Measurements from ENCODE around the gene RWDD3. TPM values are rescaled to one million over a fixed set of nuclear protein-coding genes. Genes with fewer than 3 reads are reported as not detected.

RWDD3 gene
- total and polyA plus RNA-seq, 2 of the 13 experiments (the other 11 are each of a cell fraction or from before 2014, with no cell fraction given), result 18.3 to 21.2 TPM

GRCh38 chr1:95255826-95256225 is 21.8 kb downstream of the RWDD3 start (continued):
- TF ChIP-seq ZNF33B (CRISPR knock-in tag; IDR thresholded peaks at IDR 0.05) (no peak), MAFF (IDR thresholded peaks at IDR 0.05; ENCODE audit: low read depth, low read length) (peak; percentile 87), JUND (CRISPR knock-in tag; IDR thresholded peaks at IDR 0.05) (no peak), ZNF615 (CRISPR knock-in tag; IDR thresholded peaks at IDR 0.05; ENCODE audit: borderline replicate concordance) (no peak)

DNA sequence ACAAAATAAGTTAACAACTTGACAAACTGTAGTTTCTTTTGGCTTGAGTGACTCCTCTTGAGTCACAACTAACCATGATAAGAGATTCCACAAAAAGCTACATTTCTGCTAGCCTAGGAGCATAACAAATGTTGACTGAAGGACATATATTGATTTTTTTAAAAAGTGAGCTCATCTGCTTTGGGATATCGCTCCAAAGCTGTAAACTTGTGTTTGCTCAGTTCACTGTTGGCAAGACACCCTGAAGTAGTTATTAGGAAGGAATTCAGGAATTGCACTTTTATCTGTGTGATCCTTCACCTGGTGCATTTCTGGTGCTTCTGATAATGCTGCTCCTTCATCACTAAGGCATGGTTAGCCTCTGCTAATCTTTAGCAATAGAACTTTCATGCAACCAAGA is 23.7 kb downstream of the RWDD3 start:
- H3K9me3 ChIP-seq (ENCODE audit: low read length), result no peaks in the 10 kb centered on the region
- peak; percentile 94 for ATAC-seq
- WGBS (ENCODE audit: low lambda C conversion rate), result 0% methylated on average over 1 of the region's 1 CpG
- BruUV-seq (replicated peaks), result no TSS peak
- no peaks in the 10 kb centered on the region for H3K27me3 ChIP-seq (ENCODE audit: control insufficient read depth in 1 of 2, insufficient read depth in 2 of 2, low read length in 2 of 2)
- DNase-seq (ENCODE audit: low spot score), result peak; percentile 27
- POLR2A ChIA-PET, result interaction anchor here (1.0 kb wide), 1 partner anchor 24 kb away, joined by 5 read pairs; the partner anchor contains the start of gene RWDD3
- CTCF ChIA-PET (ENCODE audit: low intra/inter-chr PET ratio, low total read pairs), result no interaction called here
- no peak for FAIRE-seq
- H3K27ac ChIP-seq (ENCODE audit: extremely low read length, insufficient read depth, low read length), result no peak overlapping the region
- no peak overlapping the region for H3K9ac ChIP-seq (ENCODE audit: insufficient read depth, low read depth, low read length)
- no peaks in the 10 kb centered on the region for H4K20me1 ChIP-seq (ENCODE audit: insufficient read depth, low read length)
- intact Hi-C loops (cut with micrococcal nuclease; ENCODE audit: unreplicated experiment) (no loop called here), in situ Hi-C loops (cut with HindIII; ENCODE audit: extremely low pct_ligation_motif_present, low pct_unique_long_range_greater_than_20kb) (no loop called here)
- peaks cover 11% of the 10 kb centered on the region for H3K4me1 ChIP-seq (ENCODE audit: insufficient read depth, low read length)
- no peaks in the 10 kb centered on the region for H3K79me2 ChIP-seq (ENCODE audit: insufficient read depth, low read length)
- no peak overlapping the region for H2AFZ ChIP-seq (ENCODE audit: low read length)
- H3K4me2 ChIP-seq (ENCODE audit: low read depth, low read length), result no peak overlapping the region
- no peak overlapping the region for H3K4me3 ChIP-seq (replicated peaks in 1 of 3; ENCODE audit: insufficient read depth in 1 of 3, low read depth in 2 of 3, low read length in 3 of 3)
- H3K36me3 ChIP-seq (replicated peaks in 1 of 2; ENCODE audit: control insufficient read depth in 1 of 2, insufficient read depth in 2 of 2, low read length in 2 of 2), result no peaks in the 10 kb centered on the region
- no peak for TF ChIP-seq NFAT5 (CRISPR knock-in tag; IDR thresholded peaks at IDR 0.05)
- TF ChIP-seq ZBTB33 (CRISPR knock-in tag; IDR thresholded peaks at IDR 0.05), result no peak
- TF ChIP-seq FOXP1 (IDR thresholded peaks at IDR 0.05), result no peak
- peak; percentile 32; the same call in 1 of the 2 replicates for TF ChIP-seq FOXP1 (CRISPR knock-in tag; IDR thresholded peaks at IDR 0.05)
- TF ChIP-seq CBFB (CRISPR knock-in tag; IDR thresholded peaks at IDR 0.05), result no peak
- no peak for TF ChIP-seq ZNF30 (CRISPR knock-in tag; IDR thresholded peaks at IDR 0.05)
- TF ChIP-seq RBM39 (IDR thresholded peaks at IDR 0.05; ENCODE audit: low read depth, low read length, poor library complexity, severe bottlenecking), result no peak
- no peak; the same call in 1 of the 2 replicates for TF ChIP-seq ATF7 (IDR thresholded peaks at IDR 0.05)
- no peak for TF ChIP-seq ATF7 (CRISPR knock-in tag; IDR thresholded peaks at IDR 0.05)
- TF ChIP-seq HOXD1 (CRISPR knock-in tag; IDR thresholded peaks at IDR 0.05), result no peak
- peak; percentile 83 for TF ChIP-seq ONECUT2 (CRISPR knock-in tag; IDR thresholded peaks at IDR 0.05)
- no peak for TF ChIP-seq HOMEZ (CRISPR knock-in tag; IDR thresholded peaks at IDR 0.05; ENCODE audit: low read depth)

All from HepG2 (cell line).